Activated CD8-positive, alpha-beta T cell treated with anti-CD3 and anti-CD28 coated beads for 36 hours (primary cell): Measurements from ENCODE around the gene GNG7. TPM values are rescaled to one million over a fixed set of nuclear protein-coding genes. Genes with fewer than 3 reads are reported as not detected.
"Not testable (repeated sequence)": the region's sequence is repeated elsewhere in the genome, so short reads cannot be mapped to it uniquely, and the experiment has no call there.

Experiments used
- ATAC-seq: fragments of 200-7000 bp; cut with Tn5 transposase; one replicate; pipeline ENCODE4 v1.10.0; 2021; ENCODE audit warnings: mild to moderate bottlenecking, moderate library complexity
- CTCF ChIA-PET: fragments of 350-600 bp; sonication (Branson Sonifier 250); formaldehyde crosslinking; loops from one replicate; lab custom pipeline; 2021; ENCODE audit warnings: antibody characterized with exemption; lab: Charles Lee
- POLR2A ChIA-PET: fragments of 350-600 bp; sonication (Branson Sonifier 250); formaldehyde crosslinking; loops from one replicate; lab custom pipeline; 2021; ENCODE audit warnings: antibody characterized with exemption; lab: Charles Lee
- DNase-seq: peaks from one replicate; pipeline ENCODE4 v3.0.0-alpha.2; 2020
- H3K27ac Mint-ChIP-seq: one replicate; pipeline ENCODE4 v1.8.0; 2021; ENCODE audit warnings: mild to moderate bottlenecking, mixed read lengths
- H3K27me3 Mint-ChIP-seq: one replicate; pipeline ENCODE4 v1.8.0; 2021; ENCODE audit warnings: mixed read lengths
- H3K36me3 Mint-ChIP-seq: one replicate; pipeline ENCODE4 v1.8.0; 2021; ENCODE audit warnings: low read depth, mixed read lengths
- H3K4me1 Mint-ChIP-seq: one replicate; pipeline ENCODE4 v1.8.0; 2021; ENCODE audit warnings: low read depth, mixed read lengths
- H3K4me3 Mint-ChIP-seq: one replicate; pipeline ENCODE4 v1.8.0; 2021; ENCODE audit warnings: mild to moderate bottlenecking, moderate library complexity, mixed read lengths
- H3K9me3 Mint-ChIP-seq: one replicate; pipeline ENCODE4 v1.8.0; 2021; ENCODE audit warnings: mixed read lengths
- CTCF ChIP-seq: fragments of 200-600 bp; IDR thresholded peaks from one replicate; pipeline ENCODE4 v1.8.0; 2022; ENCODE audit warnings: antibody characterized with exemption, mild to moderate bottlenecking
- intact Hi-C: fragments of 100-400 bp; cut with micrococcal nuclease; formaldehyde crosslinking; loops from one replicate; pipeline ENCODE4 v1.10.0; 2022
- total RNA-seq, 2 experiments: library from RNA; stranded (reverse); gene quantifications; one replicate each; pipeline ENCODE4 v1.2.3, GENCODE V29; 2021

GNG7 gene
- total RNA-seq, 2 experiments from 2014 or later, result 0.27 to 0.32 TPM

GRCh38 chr19:2475702-2476450 lies 226.6 kb downstream of the GNG7 start, which contains the start of gene GADD45B:
Gene GADD45B (plus strand): TSS chr19:2476127. CDS start chr19:2476359, 232 bp downstream.
- no peaks in the 10 kb centered on the region for H3K27me3 Mint-ChIP-seq
- intact Hi-C loops, result loop anchor here (1.0 to 5.0 kb wide), 2 partner anchors 27 to 76 kb away; no protein-coding TSS in a partner anchor

GRCh38 chr19:2475018-2475701 lies 227.3 kb downstream of the GNG7 start:
- ATAC-seq (peak; percentile 34), DNase-seq (peak; percentile 94)
- peaks cover 19% of the 10 kb centered on the region for H3K4me1 Mint-ChIP-seq
- peak overlapping the region; percentile 83 for H3K27ac Mint-ChIP-seq
- ChIA-PET POLR2A (interaction anchor here (0.7 to 6.2 kb wide), 24 partner anchors 11 to 561 kb away, joined by 3 to 168 read pairs (median 8); partner anchors contain the start of gene LMNB2), CTCF (interaction anchor here (1.0 to 4.2 kb wide), 12 partner anchors 12 to 173 kb away, joined by 3 to 87 read pairs (median 12); no protein-coding TSS in a partner anchor)
- TF ChIP-seq CTCF, result no peak
- peaks cover 29% of the 10 kb centered on the region for H3K36me3 Mint-ChIP-seq
- no peaks in the 10 kb centered on the region for H3K9me3 Mint-ChIP-seq
- intact Hi-C loops, result loop anchor here (5.0 kb wide), 1 partner anchor 77 kb away; no protein-coding TSS in a partner anchor
- peak overlapping the region; percentile 99 for H3K4me3 Mint-ChIP-seq
- H3K27me3 Mint-ChIP-seq, result no peaks in the 10 kb centered on the region

More at GRCh38 chr19:2475702-2476450, 226.6 kb downstream of the GNG7 start, which contains the start of gene GADD45B:
- Mint-ChIP-seq H3K27ac (peak within 1 kb of the TSS; percentile 90), H3K36me3 (peaks cover 29% of the 10 kb centered on the region), H3K9me3 (no peaks in the 10 kb centered on the region), H3K4me3 (peak within 1 kb of the TSS; percentile 99), H3K4me1 (peaks cover 19% of the 10 kb centered on the region)
- DNase-seq (peak; percentile 97), ATAC-seq (peak; percentile 46)
- ChIA-PET CTCF (interaction anchor here (0.8 to 4.2 kb wide), 21 partner anchors 13 to 173 kb away, joined by 3 to 87 read pairs (median 6); partner anchors contain the start of gene LMNB2), POLR2A (interaction anchor here (0.7 to 6.2 kb wide), 36 partner anchors 9 to 593 kb away, joined by 3 to 168 read pairs (median 6); partner anchors contain the start of gene LMNB2)
- no peak for TF ChIP-seq CTCF

- Mint-ChIP-seq H3K4me3 (peak overlapping the region; percentile 99), H3K36me3 (peaks cover 29% of the 10 kb centered on the region), H3K27ac (peak overlapping the region; percentile 83), H3K27me3 (no peaks in the 10 kb centered on the region), H3K4me1 (peaks cover 17% of the 10 kb centered on the region), H3K9me3 (no peaks in the 10 kb centered on the region)
- CTCF ChIA-PET, result interaction anchor here (0.6 to 8.2 kb wide), 15 partner anchors 11 to 164 kb away, joined by 3 to 91 read pairs (median 6); no protein-coding TSS in a partner anchor
- peak; percentile 91 for TF ChIP-seq CTCF
- DNase-seq (peak; percentile 95), ATAC-seq (peak; percentile 48)
- POLR2A ChIA-PET, result interaction anchor here (0.6 to 6.2 kb wide), 10 partner anchors 89 to 151 kb away, joined by 3 to 168 read pairs (median 16); no protein-coding TSS in a partner anchor
- intact Hi-C loops, result loop anchor here (5.0 kb wide), 1 partner anchor 78 kb away; no protein-coding TSS in a partner anchor
Measured at GRCh38 chr19:2474232-2475017, 228.1 kb downstream of the GNG7 start.

GRCh38 chr19:2469915-2470200 lies 232.6 kb downstream of the GNG7 start:
- DNase-seq, ATAC-seq, H3K36me3 Mint-ChIP-seq, H3K9me3 Mint-ChIP-seq, intact Hi-C loops, H3K27me3 Mint-ChIP-seq: not testable (repeated sequence)
- Mint-ChIP-seq H3K4me1 (peaks cover 18% of the 10 kb centered on the region), H3K27ac (peak overlapping the region; percentile 22), H3K4me3 (peak overlapping the region; percentile 3)
- ChIA-PET CTCF (interaction anchor here (1.6 to 8.2 kb wide), 3 partner anchors 130 to 167 kb away, joined by 4 to 91 read pairs (median 7); no protein-coding TSS in a partner anchor), POLR2A (interaction anchor here (0.8 to 1.6 kb wide), 5 partner anchors 12 to 151 kb away, joined by 3 to 7 read pairs (median 4); no protein-coding TSS in a partner anchor)
